ENCODE results near the gene REV3L.

Gene REV3L

GRCh38 chr6:111353912-111354462 lies 129.0 kb downstream of the REV3L start:
- H2AFZ ChIP-seq (ENCODE audit: low read length), result no peak overlapping the region
- no peaks in the 10 kb centered on the region for H3K27me3 ChIP-seq (ENCODE audit: insufficient read depth, low read length, poor library complexity, severe bottlenecking)
- no peaks in the 10 kb centered on the region for H3K9me2 ChIP-seq (replicated peaks; ENCODE audit: low read depth, low read length)
- no peaks in the 10 kb centered on the region for H4K20me1 ChIP-seq (ENCODE audit: insufficient read depth, low read length, poor library complexity, severe bottlenecking)
- H3F3A ChIP-seq (ENCODE audit: low read depth), result no peaks in the 10 kb centered on the region
- no peaks in the 10 kb centered on the region for H3K9me3 ChIP-seq (ENCODE audit: insufficient read depth, low read depth, low read length)
- no peak overlapping the region for H3K4me3 ChIP-seq (ENCODE audit: low read length, poor library complexity, severe bottlenecking)
- H3K4me1 ChIP-seq (ENCODE audit: insufficient read depth, low read length, poor library complexity, severe bottlenecking), result no peaks in the 10 kb centered on the region
- TF ChIP-seq CTCF (conservative IDR thresholded peaks at IDR 0.05; ENCODE audit: low read length), result no peak
- no peak for TF ChIP-seq EZH2phosphoT487 (IDR thresholded peaks at IDR 0.05; ENCODE audit: borderline replicate concordance)
- H3K36me3 ChIP-seq (ENCODE audit: insufficient read depth, low read length), result peaks cover 69% of the 10 kb centered on the region
- H3K4me2 ChIP-seq (ENCODE audit: low read depth, low read length, poor library complexity, severe bottlenecking), result no peak overlapping the region
- H3K9ac ChIP-seq (ENCODE audit: low read depth, low read length, poor library complexity, severe bottlenecking), result no peak overlapping the region
- H3K79me2 ChIP-seq (ENCODE audit: insufficient read depth, low read length), result no peaks in the 10 kb centered on the region

- H3K4me3 ChIP-seq (ENCODE audit: low read length, poor library complexity, severe bottlenecking), result no peak overlapping the region
- H3K4me1 ChIP-seq (ENCODE audit: insufficient read depth, low read length, poor library complexity, severe bottlenecking), result no peaks in the 10 kb centered on the region
- no peaks in the 10 kb centered on the region for H3K79me2 ChIP-seq (ENCODE audit: insufficient read depth, low read length)
- peaks cover 70% of the 10 kb centered on the region for H3K36me3 ChIP-seq (ENCODE audit: insufficient read depth, low read length)
- TF ChIP-seq EZH2phosphoT487 (IDR thresholded peaks at IDR 0.05; ENCODE audit: borderline replicate concordance) (no peak), CTCF (conservative IDR thresholded peaks at IDR 0.05; ENCODE audit: low read length) (no peak)
- H3K27me3 ChIP-seq (ENCODE audit: insufficient read depth, low read length, poor library complexity, severe bottlenecking), result no peaks in the 10 kb centered on the region
- no peak overlapping the region for H2AFZ ChIP-seq (ENCODE audit: low read length)
- no peak overlapping the region for H3K9ac ChIP-seq (ENCODE audit: low read depth, low read length, poor library complexity, severe bottlenecking)
- no peaks in the 10 kb centered on the region for H3K9me2 ChIP-seq (replicated peaks; ENCODE audit: low read depth, low read length)
- H4K20me1 ChIP-seq (ENCODE audit: insufficient read depth, low read length, poor library complexity, severe bottlenecking), result no peaks in the 10 kb centered on the region
- no peak overlapping the region for H3K4me2 ChIP-seq (ENCODE audit: low read depth, low read length, poor library complexity, severe bottlenecking)
- no peaks in the 10 kb centered on the region for H3K9me3 ChIP-seq (ENCODE audit: insufficient read depth, low read depth, low read length)
- no peaks in the 10 kb centered on the region for H3F3A ChIP-seq (ENCODE audit: low read depth)
Measured at GRCh38 chr6:111347589-111347988, 135.4 kb downstream of the REV3L start.

GRCh38 chr6:111342913-111343312 lies 140.1 kb downstream of the REV3L start:
- H3K4me3 ChIP-seq (ENCODE audit: low read length, poor library complexity, severe bottlenecking), result no peak overlapping the region
- no peaks in the 10 kb centered on the region for H3F3A ChIP-seq (ENCODE audit: low read depth)
- TF ChIP-seq CTCF (conservative IDR thresholded peaks at IDR 0.05; ENCODE audit: low read length) (no peak), EZH2phosphoT487 (IDR thresholded peaks at IDR 0.05; ENCODE audit: borderline replicate concordance) (no peak)
- no peak overlapping the region for H2AFZ ChIP-seq (ENCODE audit: low read length)
- H3K27me3 ChIP-seq (ENCODE audit: insufficient read depth, low read length, poor library complexity, severe bottlenecking), result no peaks in the 10 kb centered on the region
- H3K4me1 ChIP-seq (ENCODE audit: insufficient read depth, low read length, poor library complexity, severe bottlenecking), result no peaks in the 10 kb centered on the region
- H4K20me1 ChIP-seq (ENCODE audit: insufficient read depth, low read length, poor library complexity, severe bottlenecking), result no peaks in the 10 kb centered on the region
- no peak overlapping the region for H3K9ac ChIP-seq (ENCODE audit: low read depth, low read length, poor library complexity, severe bottlenecking)
- H3K79me2 ChIP-seq (ENCODE audit: insufficient read depth, low read length), result no peaks in the 10 kb centered on the region
- H3K36me3 ChIP-seq (ENCODE audit: insufficient read depth, low read length), result peaks cover 49% of the 10 kb centered on the region; the same call in 1 of the 2 replicates
- H3K9me3 ChIP-seq (ENCODE audit: insufficient read depth, low read depth, low read length), result no peaks in the 10 kb centered on the region
- no peaks in the 10 kb centered on the region for H3K9me2 ChIP-seq (replicated peaks; ENCODE audit: low read depth, low read length)
- H3K4me2 ChIP-seq (ENCODE audit: low read depth, low read length, poor library complexity, severe bottlenecking), result no peak overlapping the region

All from Loucy (cell line).